H1 (cell line): ENCODE measurements around the gene FAM200B. TPM values are rescaled to one million over a fixed set of nuclear protein-coding genes. Genes with fewer than 3 reads are reported as not detected.

Source experiments
- CTCF ChIA-PET: fragments of 300-600 bp; sonication (Branson Sonifier 250); formaldehyde crosslinking; loops from one replicate; lab custom pipeline; 2021; ENCODE audit not compliant: partially characterized antibody; lab: Charles Lee
- POLR2A ChIA-PET: fragments of 300-600 bp; sonication (Branson Sonifier 250); formaldehyde crosslinking; loops from one replicate; lab custom pipeline; 2021; ENCODE audit warnings: inconsistent platforms; ENCODE audit not compliant: partially characterized antibody; lab: Charles Lee
- DNase-seq, 2 experiments: peaks; one replicate each; pipeline versions ENCODE4 v3.0.0 to v3.0.0-alpha.2; 2010 to 2022; ENCODE audit warnings: low spot score in 2 of 2, low read depth in 1 of 2, mixed read lengths in 1 of 2
- FAIRE-seq: peaks from 2 replicates; lab custom pipeline; 2011; peaks lifted over from hg19 to GRCh38; lab: Jason Lieb, UNC
- H2AFZ ChIP-seq: 2 replicates; pipeline ENCODE4 v1.8.1; 2012; ENCODE audit warnings: low read length, inconsistent platforms
- H2AK5ac ChIP-seq: 2 replicates; pipeline ENCODE4 v1.6.1; 2013; ENCODE audit warnings: low read depth, low read length
- H2BK120ac ChIP-seq: replicated peaks from 2 replicates; pipeline ENCODE3; 2013; ENCODE audit warnings: low read depth, low read length, inconsistent platforms
- H2BK12ac ChIP-seq: 2 replicates; pipeline ENCODE4 v1.6.1; 2013; ENCODE audit warnings: low read depth, low read length
- H2BK15ac ChIP-seq: 2 replicates; pipeline ENCODE4 v1.6.1; 2013; ENCODE audit warnings: low read length
- H2BK20ac ChIP-seq: 2 replicates; pipeline ENCODE4 v1.6.1; 2013; ENCODE audit warnings: low read length
- H2BK5ac ChIP-seq: 2 replicates; pipeline ENCODE4 v1.6.1; 2013; ENCODE audit warnings: low read depth, low read length
- H3K14ac ChIP-seq: 2 replicates; pipeline ENCODE4 v1.6.1; 2013; ENCODE audit warnings: inconsistent platforms; ENCODE audit not compliant: insufficient read length
- H3K18ac ChIP-seq: 2 replicates; pipeline ENCODE4 v1.6.1; 2013; ENCODE audit warnings: low read length; ENCODE audit errors: extremely low read depth
- H3K23ac ChIP-seq: 2 replicates; pipeline ENCODE4 v1.6.1; 2013; ENCODE audit warnings: inconsistent platforms; ENCODE audit not compliant: insufficient read length
- H3K23me2 ChIP-seq: 2 replicates; pipeline ENCODE4 v1.6.1; 2013; ENCODE audit warnings: low read depth, low read length
- H3K27ac ChIP-seq: 2 replicates; pipeline ENCODE4 v1.6.1; 2011; ENCODE audit warnings: low read depth, low read length, inconsistent platforms
- H3K27me3 ChIP-seq, 4 experiments: replicated peaks in 1 of 4; 1 replicate in 1 of 4; 2 replicates in 3 of 4; pipeline versions ENCODE4 v1.6.1 to v1.8.1; 2011 to 2013; ENCODE audit warnings: low read length in 3 of 4, mild to moderate bottlenecking in 3 of 4, inconsistent platforms in 2 of 4, mixed read lengths in 2 of 4, moderate library complexity in 1 of 4; ENCODE audit not compliant: control insufficient read depth in 3 of 4, insufficient read depth in 3 of 4; ENCODE audit errors: extremely low read depth in 1 of 4
- H3K36me3 ChIP-seq, 4 experiments: 2 replicates each; pipeline versions ENCODE4 v1.6.1 to v1.8.1; 2011 to 2013; ENCODE audit warnings: mild to moderate bottlenecking in 4 of 4, low read length in 3 of 4, moderate library complexity in 2 of 4, control low read depth in 1 of 4, inconsistent platforms in 1 of 4; ENCODE audit not compliant: insufficient read depth in 4 of 4, control insufficient read depth in 2 of 4
- H3K4ac ChIP-seq: replicated peaks from 2 replicates; pipeline ENCODE3; 2013; ENCODE audit warnings: low read length, low read depth, mixed read lengths, inconsistent platforms; ENCODE audit not compliant: insufficient read length
- H3K4me1 ChIP-seq, 4 experiments: replicated peaks in 1 of 4; 1 replicate in 1 of 4; 2 replicates in 3 of 4; pipeline versions ENCODE4 v1.6.1 to v1.8.1; 2011 to 2013; ENCODE audit warnings: low read length in 3 of 4, inconsistent platforms in 2 of 4, mixed read lengths in 1 of 4; ENCODE audit not compliant: insufficient read depth in 4 of 4, control insufficient read depth in 3 of 4
- H3K4me2 ChIP-seq, 2 experiments: 2 replicates each; pipeline versions ENCODE4 v1.6.1 to v1.8.1; 2011 to 2013; ENCODE audit warnings: low read depth in 2 of 2, low read length in 2 of 2, control low read depth in 1 of 2, inconsistent platforms in 1 of 2, mild to moderate bottlenecking in 1 of 2; ENCODE audit not compliant: insufficient read depth in 1 of 2
- H3K4me3 ChIP-seq, 4 experiments: fragments of 200-600, 300-600 bp in 1 of 4; sonication (generic), shearing (Covaris generic), sonication (Bioruptor Twin) in 1 of 4; 2 replicates each; pipeline versions ENCODE4 v1.5.1 to v1.8.1; 2011 to 2016; ENCODE audit warnings: low read length in 4 of 4, low read depth in 3 of 4, control low read depth in 2 of 4, inconsistent platforms in 2 of 4, mild to moderate bottlenecking in 2 of 4, mixed read lengths in 1 of 4, moderate library complexity in 1 of 4; ENCODE audit not compliant: insufficient read depth in 2 of 4; ENCODE audit errors: extremely low read depth in 1 of 4
- H3K56ac ChIP-seq: replicated peaks from 2 replicates; pipeline ENCODE3; 2013; ENCODE audit warnings: low read depth, mild to moderate bottlenecking, mixed read lengths, low read length, inconsistent platforms; ENCODE audit not compliant: insufficient read length
- H3K79me1 ChIP-seq: 2 replicates; pipeline ENCODE4 v1.6.1; 2013; ENCODE audit warnings: low read depth, low read length, control low read depth
- H3K79me2 ChIP-seq, 2 experiments: 2 replicates each; pipeline versions ENCODE4 v1.6.1 to v1.8.1; 2012 to 2013; ENCODE audit warnings: low read length in 2 of 2, mild to moderate bottlenecking in 2 of 2, inconsistent platforms in 1 of 2; ENCODE audit not compliant: insufficient read depth in 2 of 2, control insufficient read depth in 1 of 2
- H3K9ac ChIP-seq, 4 experiments: replicated peaks in 1 of 4; 1 replicate in 1 of 4; 2 replicates in 3 of 4; pipeline versions ENCODE4 v1.6.1 to v1.8.1; 2011 to 2013; ENCODE audit warnings: low read depth in 3 of 4, low read length in 3 of 4, control low read depth in 2 of 4, mild to moderate bottlenecking in 2 of 4, moderate library complexity in 2 of 4, inconsistent platforms in 1 of 4; ENCODE audit errors: extremely low read depth in 1 of 4
- H3K9me3 ChIP-seq, 2 experiments: 2 replicates each; pipeline versions ENCODE4 v1.6.1 to v1.8.1; 2012 to 2013; ENCODE audit warnings: mild to moderate bottlenecking in 2 of 2, moderate library complexity in 2 of 2, control low read depth in 1 of 2, inconsistent platforms in 1 of 2, low read depth in 1 of 2, low read length in 1 of 2, mixed read lengths in 1 of 2; ENCODE audit not compliant: insufficient read depth in 2 of 2
- H4K20me1 ChIP-seq, 2 experiments: replicated peaks in 1 of 2; 2 replicates each; pipeline versions ENCODE3 to v1.8.1; 2011 to 2013; ENCODE audit warnings: inconsistent platforms in 2 of 2, low read length in 2 of 2, mild to moderate bottlenecking in 1 of 2; ENCODE audit not compliant: insufficient read depth in 2 of 2, control insufficient read depth in 1 of 2
- H4K5ac ChIP-seq: 2 replicates; pipeline ENCODE4 v1.6.1; 2013; ENCODE audit warnings: low read length, low read depth, mixed read lengths, inconsistent platforms; ENCODE audit not compliant: insufficient read length
- H4K8ac ChIP-seq: 2 replicates; pipeline ENCODE4 v1.8.0; 2013; ENCODE audit warnings: mild to moderate bottlenecking, moderate library complexity, low read length, inconsistent platforms; ENCODE audit not compliant: insufficient read depth; ENCODE audit errors: extremely low read depth
- H4K91ac ChIP-seq: replicated peaks from 2 replicates; pipeline ENCODE3; 2013; ENCODE audit warnings: low read length, mixed read lengths, inconsistent platforms; ENCODE audit not compliant: insufficient read length
- BRCA1 ChIP-seq: IDR thresholded peaks from 2 replicates; pipeline ENCODE4 v1.6.1; 2012; ENCODE audit warnings: low read depth, low read length, improper control_type of control experiment
- CREB1 ChIP-seq: IDR thresholded peaks from 2 replicates; pipeline ENCODE4 v1.6.1; 2012; ENCODE audit warnings: inconsistent platforms
- RAD21 ChIP-seq, 2 experiments: IDR thresholded peaks in 1 of 2; conservative IDR thresholded peaks in 1 of 2; 2 replicates each; pipeline ENCODE4 v1.6.1; 2011; ENCODE audit warnings: low read depth in 2 of 2, low read length in 2 of 2, improper control_type of control experiment in 1 of 2, inconsistent platforms in 1 of 2, mild to moderate bottlenecking in 1 of 2, moderate library complexity in 1 of 2
- SIRT6 ChIP-seq: IDR thresholded peaks from one replicate; pipeline ENCODE4 v1.7.1; 2012; ENCODE audit warnings: low read length, inconsistent platforms
- TAF1 ChIP-seq: IDR thresholded peaks from 2 replicates; pipeline ENCODE4 v1.6.1; 2011; ENCODE audit warnings: mild to moderate bottlenecking, low read depth, low read length
- YY1 ChIP-seq: IDR thresholded peaks from 2 replicates; pipeline ENCODE4 v1.6.1; 2011; ENCODE audit warnings: low read depth, mild to moderate bottlenecking, low read length
- ZNF274 ChIP-seq: IDR thresholded peaks from 2 replicates; pipeline ENCODE4 v1.7.0; 2012; ENCODE audit warnings: low read length, borderline replicate concordance; ENCODE audit errors: extremely low read depth
- WGBS, 2 experiments: shearing (Covaris generic) in 1 of 2; methylation state at CpG; one replicate each; pipeline versions ENCODE4 v1.1.6 to v1.1.7; 2013 to 2015; ENCODE audit warnings: low lambda C conversion rate in 2 of 2, mixed read lengths in 2 of 2, inconsistent platforms in 1 of 2, low coverage in 1 of 2, missing lambda C conversion rate in 1 of 2; ENCODE audit not compliant: insufficient replicate concordance in 2 of 2, insufficient coverage in 1 of 2, insufficient read length in 1 of 2; ENCODE audit errors: extremely low coverage in 1 of 2, missing lambda C conversion rate in 1 of 2; 5-methylcytosine and 5-hydroxymethylcytosine counted together
- polyA plus RNA-seq, 7 experiments: library from polyadenylated mRNA; depleted of rRNA in 3 of 7; stranded (reverse) in 5 of 7; unstranded in 2 of 7; fragments of >200 nt in 5 of 7; fragments of 200-250 nt in 2 of 7; gene quantifications; 1 replicate in 5 of 7; 2 replicates in 1 of 7; 4 replicates in 1 of 7; pipeline versions ENCODE4 v1.2.1 to v1.2.3, GENCODE V29; 2011 to 2013; ENCODE audit warnings: missing spikeins in 2 of 7, mixed read lengths in 2 of 7
- total RNA-seq: library from RNA; stranded (reverse); fragmentation: NEBNext Ultra II Directional; extraction: Animal tissue kit (Norgen Biotek cat#: 25700); gene quantifications from 2 replicates; pipeline ENCODE4 v1.2.1, GENCODE V29; 2021
- TF ChIP-seq, protein P1 (sequence below), 3 experiments: IDR thresholded peaks; 1 replicate in 2 of 3; 2 replicates in 1 of 3; pipeline versions ENCODE4 v1.5.1 to v1.6.1; 2011; ENCODE audit warnings: low read length in 3 of 3, mild to moderate bottlenecking in 3 of 3, inconsistent platforms in 2 of 3, low read depth in 1 of 3, moderate library complexity in 1 of 3; ENCODE audit not compliant: insufficient read depth in 1 of 3; ENCODE audit errors: control extremely low read depth in 1 of 3
- TF ChIP-seq, protein P2 (sequence below): IDR thresholded peaks from 2 replicates; pipeline ENCODE4 v1.6.1; 2011; ENCODE audit warnings: low read depth, mild to moderate bottlenecking, low read length; ENCODE audit not compliant: insufficient read depth
- TF ChIP-seq, protein P3 (sequence below): IDR thresholded peaks from 2 replicates; pipeline ENCODE4 v1.6.1; 2011; ENCODE audit warnings: low read length, improper control_type of control experiment

The FAM200B gene
- total and polyA plus RNA-seq, 2 of the 8 experiments (the other 6 are each of a cell fraction or from before 2014, with no cell fraction given) = 10.7 to 23.7 TPM

DNA sequence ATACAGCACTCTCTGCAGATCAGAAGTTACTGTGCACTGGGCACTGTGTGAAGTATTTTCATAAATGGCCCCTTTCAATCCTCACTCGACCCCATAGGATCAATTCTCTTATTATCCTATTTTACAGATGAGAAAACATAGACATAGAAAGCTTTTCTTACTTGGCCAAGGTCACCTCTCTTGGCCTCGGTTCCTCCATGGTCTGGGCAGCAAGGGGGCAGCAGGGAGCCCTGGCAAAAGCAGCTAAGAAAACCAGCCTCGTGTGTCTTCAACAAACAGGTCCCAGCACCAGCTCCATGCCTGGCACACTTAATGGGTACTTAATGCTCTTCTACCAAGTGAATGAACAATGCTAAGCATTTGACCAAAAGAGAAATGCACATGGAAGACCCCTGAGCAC, 55.6 kb downstream of the FAM200B start:
- Histone ChIP-seq H3K4me3 (no peak overlapping the region), H3K18ac (no peak overlapping the region), H2BK12ac (no peak overlapping the region), H2BK5ac (no peak overlapping the region), H3K79me2 (no peaks in the 10 kb centered on the region), H2BK120ac (no peak overlapping the region), H3K27me3 (no peaks in the 10 kb centered on the region), H3K23ac (no peak overlapping the region), H2AK5ac (no peak overlapping the region), H3K23me2 (no peaks in the 10 kb centered on the region; the same call in 1 of the 2 replicates), H4K20me1 (no peaks in the 10 kb centered on the region), H3K9ac (no peak overlapping the region), H4K5ac (no peak overlapping the region), H4K8ac (no peak overlapping the region), H3K4ac (no peak overlapping the region), H2BK15ac (no peak overlapping the region), H3K14ac (no peak overlapping the region), H3K56ac (no peak overlapping the region), H3K4me2 (no peak overlapping the region), H2BK20ac (no peak overlapping the region), H3K79me1 (no peaks in the 10 kb centered on the region), H3K27ac (no peak overlapping the region), H4K91ac (no peak overlapping the region), H3K9me3 (no peaks in the 10 kb centered on the region), H3K36me3 (no peaks in the 10 kb centered on the region), H3K4me1 (no peaks in the 10 kb centered on the region), H2AFZ (no peak overlapping the region)
- FAIRE-seq (no peak), DNase-seq (no peak)
- ChIA-PET POLR2A (no interaction called here), CTCF (interaction anchor here (0.6 to 2.3 kb wide), 14 partner anchors 11 to 672 kb away, joined by 3 to 9 read pairs (median 4); no protein-coding TSS in a partner anchor)
- 88% methylated on average over 3 of the region's 3 CpGs; no CpG with 5 or more reads in 1 of the 2 experiments for WGBS, 2 experiments
- TF ChIP-seq, protein P1, sequence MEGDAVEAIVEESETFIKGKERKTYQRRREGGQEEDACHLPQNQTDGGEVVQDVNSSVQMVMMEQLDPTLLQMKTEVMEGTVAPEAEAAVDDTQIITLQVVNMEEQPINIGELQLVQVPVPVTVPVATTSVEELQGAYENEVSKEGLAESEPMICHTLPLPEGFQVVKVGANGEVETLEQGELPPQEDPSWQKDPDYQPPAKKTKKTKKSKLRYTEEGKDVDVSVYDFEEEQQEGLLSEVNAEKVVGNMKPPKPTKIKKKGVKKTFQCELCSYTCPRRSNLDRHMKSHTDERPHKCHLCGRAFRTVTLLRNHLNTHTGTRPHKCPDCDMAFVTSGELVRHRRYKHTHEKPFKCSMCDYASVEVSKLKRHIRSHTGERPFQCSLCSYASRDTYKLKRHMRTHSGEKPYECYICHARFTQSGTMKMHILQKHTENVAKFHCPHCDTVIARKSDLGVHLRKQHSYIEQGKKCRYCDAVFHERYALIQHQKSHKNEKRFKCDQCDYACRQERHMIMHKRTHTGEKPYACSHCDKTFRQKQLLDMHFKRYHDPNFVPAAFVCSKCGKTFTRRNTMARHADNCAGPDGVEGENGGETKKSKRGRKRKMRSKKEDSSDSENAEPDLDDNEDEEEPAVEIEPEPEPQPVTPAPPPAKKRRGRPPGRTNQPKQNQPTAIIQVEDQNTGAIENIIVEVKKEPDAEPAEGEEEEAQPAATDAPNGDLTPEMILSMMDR (IDR thresholded peaks at IDR 0.05; ENCODE audit: control extremely low read depth in 1 of 3, insufficient read depth in 1 of 3, low read depth in 1 of 3, low read length in 3 of 3) = peak in 2 of 3 experiments; percentile 38 to 42; a peak in 2 of 4 replicates
- TF ChIP-seq ZNF274 (no peak), TAF1 (no peak), SIRT6 (no peak), CREB1 (no peak), YY1 (no peak), RAD21 (IDR thresholded peaks at IDR 0.05 in 1 of 2, conservative IDR thresholded peaks at IDR 0.05 in 1 of 2; ENCODE audit: low read depth in 2 of 2, low read length in 2 of 2) (peak in 1 of 2 experiments; percentile 25; a peak in 1 of 4 replicates), BRCA1 (no peak)
- TF ChIP-seq, protein P2, sequence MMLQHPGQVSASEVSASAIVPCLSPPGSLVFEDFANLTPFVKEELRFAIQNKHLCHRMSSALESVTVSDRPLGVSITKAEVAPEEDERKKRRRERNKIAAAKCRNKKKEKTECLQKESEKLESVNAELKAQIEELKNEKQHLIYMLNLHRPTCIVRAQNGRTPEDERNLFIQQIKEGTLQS = no peak
- TF ChIP-seq, protein P3, sequence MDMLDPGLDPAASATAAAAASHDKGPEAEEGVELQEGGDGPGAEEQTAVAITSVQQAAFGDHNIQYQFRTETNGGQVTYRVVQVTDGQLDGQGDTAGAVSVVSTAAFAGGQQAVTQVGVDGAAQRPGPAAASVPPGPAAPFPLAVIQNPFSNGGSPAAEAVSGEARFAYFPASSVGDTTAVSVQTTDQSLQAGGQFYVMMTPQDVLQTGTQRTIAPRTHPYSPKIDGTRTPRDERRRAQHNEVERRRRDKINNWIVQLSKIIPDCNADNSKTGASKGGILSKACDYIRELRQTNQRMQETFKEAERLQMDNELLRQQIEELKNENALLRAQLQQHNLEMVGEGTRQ = no peak
